Spleen (tissue), 11 donors: ENCODE data around the gene RMI2. TPM values are rescaled to one million over a fixed set of nuclear protein-coding genes. Genes with fewer than 3 reads are reported as not detected.
"Not testable (repeated sequence)": the region's sequence is repeated elsewhere in the genome, so short reads cannot be mapped to it uniquely, and the experiment has no call there.

Source experiments
- DNase-seq: peaks from one replicate; pipeline ENCODE4 v3.0.0-alpha.2; 2020
- H3K27ac ChIP-seq, 8 donors: fragments of 200-600 bp; sonication (generic) in 7 of 8; 1 replicate in 4 of 8; 2 replicates in 4 of 8; pipeline versions ENCODE4 v1.5.0 to v1.8.0; 2016 to 2021; ENCODE audit warnings: inconsistent platforms in 4 of 8, mild to moderate bottlenecking in 4 of 8, moderate library complexity in 1 of 8
- H3K27me3 ChIP-seq, 7 donors: fragments of 200-600 bp; sonication (generic) in 6 of 7; replicated peaks in 1 of 7; 1 replicate in 4 of 7; 2 replicates in 3 of 7; pipeline versions ENCODE4 v1.5.0 to v1.8.0; 2016 to 2021; ENCODE audit warnings: inconsistent platforms in 3 of 7, mild to moderate bottlenecking in 1 of 7
- H3K36me3 ChIP-seq, 6 donors: fragments of 200-600 bp; sonication (generic) in 5 of 6; 1 replicate in 4 of 6; 2 replicates in 2 of 6; pipeline versions ENCODE4 v1.5.0 to v1.8.0; 2016 to 2021; ENCODE audit warnings: inconsistent platforms in 2 of 6
- H3K4me1 ChIP-seq, 6 donors: fragments of 200-600 bp; sonication (generic) in 5 of 6; 1 replicate in 3 of 6; 2 replicates in 3 of 6; pipeline versions ENCODE4 v1.5.0 to v1.8.0; 2016 to 2021; ENCODE audit warnings: inconsistent platforms in 3 of 6
- H3K4me3 ChIP-seq, 8 donors: fragments of 200-600 bp; sonication (generic) in 7 of 8; 1 replicate in 4 of 8; 2 replicates in 4 of 8; pipeline versions ENCODE4 v1.5.0 to v1.8.0; 2016 to 2021; ENCODE audit warnings: inconsistent platforms in 4 of 8, mild to moderate bottlenecking in 4 of 8, moderate library complexity in 2 of 8
- H3K9me3 ChIP-seq, 8 donors: fragments of 200-600 bp; sonication (generic) in 7 of 8; 1 replicate in 4 of 8; 2 replicates in 4 of 8; pipeline versions ENCODE4 v1.5.0 to v1.8.0; 2016 to 2021; ENCODE audit warnings: inconsistent platforms in 4 of 8
- POLR2A ChIP-seq, 3 donors: fragments of 450-650 bp; IDR thresholded peaks; one replicate each; pipeline ENCODE4 v1.5.1; 2017; ENCODE audit warnings: antibody characterized with exemption in 3 of 3, mild to moderate bottlenecking in 1 of 3
- POLR2AphosphoS5 ChIP-seq, 3 donors: sonication (generic); formaldehyde crosslinking; IDR thresholded peaks; one replicate each; pipeline ENCODE4 v1.5.1; 2017; ENCODE audit warnings: antibody characterized with exemption in 3 of 3
- WGBS, 5 donors: extraction: QIAGEN DNeasy Blood & Tissue Kit in 3 of 5; methylation state at CpG; one replicate each; pipeline versions ENCODE4 v1.1.5 to v1.1.7; 2013 to 2018; 5-methylcytosine and 5-hydroxymethylcytosine counted together
- intact Hi-C: fragments of 100-400 bp; cut with DNase I; formaldehyde crosslinking; loops from one replicate; pipeline ENCODE4 v1.15.0; 2023; ENCODE audit warnings: low total_unique reads
- polyA plus RNA-seq, 3 donors: library from polyadenylated mRNA; stranded (reverse); fragments of 200-250 nt; gene quantifications; one replicate each; pipeline ENCODE4 v1.2.1, GENCODE V29; 2013
- total RNA-seq, 7 donors: library from RNA; depleted of rRNA in 3 of 7; stranded (reverse); fragments of >200 nt in 3 of 7; fragmentation: NEBNext Ultra II Directional in 4 of 7; extraction: Animal tissue kit (Norgen Biotek cat#: 25700) in 4 of 7; gene quantifications; one replicate each; pipeline versions ENCODE4 v1.1.0 to v1.2.1, GENCODE V29; 2016 to 2021
- TF ChIP-seq, protein P1 (sequence below), 11 experiments: fragments of 200-600 bp in 7 of 11; fragments of 450-650 bp in 4 of 11; sonication (generic) in 4 of 11; IDR thresholded peaks in 8 of 11; conservative IDR thresholded peaks in 3 of 11; 1 replicate in 7 of 11; 2 replicates in 4 of 11; pipeline versions ENCODE4 v1.4.0 to v1.8.0; 2016 to 2021; ENCODE audit warnings: antibody characterized with exemption in 11 of 11, inconsistent platforms in 4 of 11, mild to moderate bottlenecking in 1 of 11
- donor health status: healthy with polysubstance abuse.
- donor health status: DM: no; HTN: no; CAD: no; lungs with moderate emphysema.
- donor health status: DM: no; HTN: no; CAD: no.
- donor health status: Bipolar disorder and iron deficiency.
- donor health status: healthy.
- donor health status: DM: no; HTN: no; CAD: no.
- donor health status: DM: yes; HTN: yes; CAD: no.

Gene RMI2
- total and polyA plus RNA-seq, 10 donors, result 2.4 to 23.6 (median 4.7) TPM

DNA sequence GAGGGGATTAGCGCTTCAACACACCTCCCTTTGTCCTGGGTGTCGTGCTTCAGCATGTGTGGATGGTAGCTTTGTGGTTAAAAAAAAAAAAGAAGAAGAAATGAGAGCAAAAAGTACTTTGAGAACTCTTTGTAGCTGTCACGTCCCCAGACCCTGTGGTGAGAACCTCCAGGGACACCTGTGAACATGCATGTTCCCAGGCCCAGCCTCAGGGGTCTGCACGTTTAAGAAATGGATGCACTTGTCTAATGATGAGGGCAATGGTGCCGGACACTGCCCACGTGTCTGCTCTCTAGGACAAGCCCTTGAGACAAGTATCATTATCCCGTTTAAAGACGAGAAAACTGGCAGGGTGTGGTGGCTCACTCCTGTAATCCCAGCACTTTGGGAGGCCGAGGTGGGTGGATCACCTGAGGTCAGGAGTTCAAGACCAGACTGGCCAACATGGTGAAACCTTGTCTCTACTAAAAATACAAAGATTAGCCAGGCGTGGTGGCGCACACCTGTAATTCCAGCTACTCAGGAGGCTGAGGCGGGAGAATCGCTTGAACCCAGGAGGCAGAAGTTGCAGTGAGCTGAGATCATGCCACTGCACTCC is 46.2 kb upstream of the RMI2 start:
- H3K9me3 ChIP-seq, H3K27me3 ChIP-seq, intact Hi-C loops, H3K36me3 ChIP-seq, H3K4me3 ChIP-seq, DNase-seq: not testable (repeated sequence)
- Histone ChIP-seq H3K4me1 (peaks cover 16 to 61% (median 39%) of the 10 kb centered on the region in 6 donors), H3K27ac (peak overlapping the region in 2 of 8 donors; percentile 60)
- 70 to 76% (median 71%) methylated on average over 13 of the region's 13 CpGs for WGBS, 5 donors
- TF ChIP-seq POLR2AphosphoS5 (IDR thresholded peaks at IDR 0.05), result peak in 1 of 3 donors; percentile 7

DNA sequence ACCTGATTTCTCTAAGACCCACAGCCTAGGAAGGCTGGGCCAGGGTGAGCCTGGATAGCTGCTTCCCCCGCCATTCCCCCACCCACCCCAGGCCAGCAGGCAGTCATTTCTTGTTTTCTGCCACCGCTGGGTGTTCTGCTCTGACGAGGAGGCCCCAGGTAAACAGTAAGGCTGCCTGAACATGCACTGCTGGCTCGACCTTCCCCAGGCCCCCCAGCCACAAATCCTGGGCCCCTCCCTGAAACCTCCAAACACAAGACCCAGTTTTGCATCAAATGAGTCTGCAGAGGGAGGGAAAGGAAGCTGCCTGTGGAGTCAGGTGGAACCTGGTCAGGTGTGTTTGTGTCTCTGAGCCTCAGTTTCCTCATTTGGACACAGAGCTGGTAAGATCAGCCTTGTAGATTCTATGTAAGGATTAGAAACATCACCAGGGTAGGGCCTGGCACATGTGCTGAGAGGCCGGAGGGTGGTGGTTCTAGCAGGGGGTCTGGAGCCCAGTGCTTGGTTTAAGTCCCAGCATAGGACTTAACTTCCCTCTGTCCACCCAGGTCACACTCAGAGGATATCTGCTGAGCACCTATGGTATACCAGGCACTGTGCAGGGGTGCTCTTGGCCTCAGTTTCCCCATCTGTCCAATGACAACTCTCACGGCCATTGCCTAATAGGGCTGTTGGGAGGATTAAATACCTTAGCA is 45.2 kb upstream of the RMI2 start:
- intact Hi-C loops, result no loop called here
- Histone ChIP-seq H3K4me1 (peaks cover 16 to 61% (median 43%) of the 10 kb centered on the region in 6 donors), H3K9me3 (no peaks in the 10 kb centered on the region), H3K27ac (peak overlapping the region in 1 of 8 donors; percentile 60), H3K36me3 (no peaks in the 10 kb centered on the region), H3K4me3 (no peak overlapping the region), H3K27me3 (no peaks in the 10 kb centered on the region)
- DNase-seq, result no peak
- TF ChIP-seq POLR2A (IDR thresholded peaks at IDR 0.05) (no peak), POLR2AphosphoS5 (IDR thresholded peaks at IDR 0.05) (no peak)
- TF ChIP-seq, protein P1, sequence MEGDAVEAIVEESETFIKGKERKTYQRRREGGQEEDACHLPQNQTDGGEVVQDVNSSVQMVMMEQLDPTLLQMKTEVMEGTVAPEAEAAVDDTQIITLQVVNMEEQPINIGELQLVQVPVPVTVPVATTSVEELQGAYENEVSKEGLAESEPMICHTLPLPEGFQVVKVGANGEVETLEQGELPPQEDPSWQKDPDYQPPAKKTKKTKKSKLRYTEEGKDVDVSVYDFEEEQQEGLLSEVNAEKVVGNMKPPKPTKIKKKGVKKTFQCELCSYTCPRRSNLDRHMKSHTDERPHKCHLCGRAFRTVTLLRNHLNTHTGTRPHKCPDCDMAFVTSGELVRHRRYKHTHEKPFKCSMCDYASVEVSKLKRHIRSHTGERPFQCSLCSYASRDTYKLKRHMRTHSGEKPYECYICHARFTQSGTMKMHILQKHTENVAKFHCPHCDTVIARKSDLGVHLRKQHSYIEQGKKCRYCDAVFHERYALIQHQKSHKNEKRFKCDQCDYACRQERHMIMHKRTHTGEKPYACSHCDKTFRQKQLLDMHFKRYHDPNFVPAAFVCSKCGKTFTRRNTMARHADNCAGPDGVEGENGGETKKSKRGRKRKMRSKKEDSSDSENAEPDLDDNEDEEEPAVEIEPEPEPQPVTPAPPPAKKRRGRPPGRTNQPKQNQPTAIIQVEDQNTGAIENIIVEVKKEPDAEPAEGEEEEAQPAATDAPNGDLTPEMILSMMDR (IDR thresholded peaks at IDR 0.05 in 8 of 11, conservative IDR thresholded peaks at IDR 0.05 in 3 of 11), result no peak
- WGBS, 5 donors, result 68 to 81% (median 69%) methylated on average over 4 to 6 of the region's 6 CpGs

DNA sequence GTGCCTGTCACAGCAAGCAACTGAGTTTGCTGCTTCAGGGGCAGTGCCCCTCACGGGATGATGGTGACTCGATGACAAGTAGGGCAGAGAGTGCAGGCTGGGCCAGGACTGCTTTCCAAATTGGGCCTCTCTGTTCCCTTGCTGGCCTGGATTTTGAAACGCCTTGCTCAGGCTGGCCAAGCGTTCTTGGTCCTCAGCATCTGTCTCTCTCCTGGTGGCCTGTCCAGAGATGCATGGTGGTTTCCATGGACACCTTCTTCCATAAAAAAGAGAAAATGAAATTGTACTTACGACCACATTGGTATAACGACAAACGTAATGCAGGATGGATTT is 44.7 kb upstream of the RMI2 start:
- TF ChIP-seq POLR2AphosphoS5 (IDR thresholded peaks at IDR 0.05), result no peak
- no peak for TF ChIP-seq POLR2A (IDR thresholded peaks at IDR 0.05)
- TF ChIP-seq, protein P1 (IDR thresholded peaks at IDR 0.05 in 8 of 11, conservative IDR thresholded peaks at IDR 0.05 in 3 of 11), result no peak
- H3K27ac ChIP-seq, result no peak overlapping the region
- 87 to 96% (median 91%) methylated on average over 7 of the region's 7 CpGs for WGBS, 5 donors
- no peaks in the 10 kb centered on the region for H3K27me3 ChIP-seq
- H3K9me3 ChIP-seq, result no peaks in the 10 kb centered on the region
- H3K36me3 ChIP-seq, result no peaks in the 10 kb centered on the region
- intact Hi-C loops, result no loop called here
- peaks cover 16 to 63% (median 47%) of the 10 kb centered on the region in 6 donors for H3K4me1 ChIP-seq
- no peak for DNase-seq
- H3K4me3 ChIP-seq, result no peak overlapping the region

DNA sequence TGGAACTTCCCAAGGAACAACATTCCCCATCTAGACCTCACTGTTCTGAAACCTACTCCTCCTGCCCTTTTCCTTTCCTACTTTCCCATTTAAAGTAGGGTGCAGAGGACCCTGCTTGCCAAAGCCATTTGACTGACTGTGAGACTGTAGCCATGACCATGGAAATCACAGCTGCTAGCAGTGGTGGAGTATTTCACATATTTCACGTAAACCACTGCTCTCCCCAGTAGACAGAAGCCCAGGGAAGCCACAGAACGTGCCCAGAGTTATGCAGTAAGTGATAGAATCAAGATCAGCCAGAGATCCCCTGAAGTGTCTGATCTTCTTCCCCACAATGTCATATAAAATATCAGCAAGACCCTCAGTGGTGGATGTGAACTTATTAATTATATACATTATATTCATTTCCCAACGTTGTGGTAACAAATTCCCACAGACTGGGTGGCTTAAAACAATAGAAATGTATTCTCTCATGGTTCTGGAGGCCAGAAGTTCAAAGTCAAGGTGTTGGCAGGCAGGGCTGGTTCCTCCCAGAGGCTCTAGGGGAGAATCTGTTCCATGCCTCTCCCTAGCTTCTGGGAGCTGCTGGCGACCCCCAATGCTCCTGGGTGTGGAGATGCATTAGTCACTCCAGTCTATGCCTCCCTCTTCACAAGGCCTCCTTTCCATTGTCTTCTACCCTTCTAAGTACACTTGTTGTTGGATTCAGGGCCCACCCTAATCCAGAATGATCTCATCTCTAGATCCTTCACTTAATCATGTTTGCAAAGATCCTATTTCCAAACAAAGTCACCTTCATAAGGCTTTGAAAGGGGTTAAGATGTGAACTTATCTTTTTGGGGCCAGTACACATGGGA is 43.4 kb upstream of the RMI2 start:
- H3K27ac ChIP-seq, result no peak overlapping the region
- H3K36me3 ChIP-seq, result no peaks in the 10 kb centered on the region
- H3K27me3 ChIP-seq, result no peaks in the 10 kb centered on the region
- no peaks in the 10 kb centered on the region for H3K9me3 ChIP-seq
- TF ChIP-seq, protein P1 (IDR thresholded peaks at IDR 0.05 in 8 of 11, conservative IDR thresholded peaks at IDR 0.05 in 3 of 11), result no peak
- TF ChIP-seq POLR2A (IDR thresholded peaks at IDR 0.05) (no peak), POLR2AphosphoS5 (IDR thresholded peaks at IDR 0.05) (no peak)
- WGBS, 5 donors, result 67 to 81% (median 71%) methylated on average over 4 of the region's 4 CpGs
- intact Hi-C loops, result no loop called here
- no peak for DNase-seq
- peaks cover 15 to 66% (median 41%) of the 10 kb centered on the region in 6 donors for H3K4me1 ChIP-seq
- H3K4me3 ChIP-seq, result no peak overlapping the region
